NCI-H128 (cell line): ENCODE measurements around the gene UNC13C.

Source experiments
- DNase-seq: peaks from one replicate; lab custom pipeline; 2025; ENCODE audit not compliant: unreplicated experiment; lab: John Stamatoyannopoulos, UW

UNC13C gene

DNA sequence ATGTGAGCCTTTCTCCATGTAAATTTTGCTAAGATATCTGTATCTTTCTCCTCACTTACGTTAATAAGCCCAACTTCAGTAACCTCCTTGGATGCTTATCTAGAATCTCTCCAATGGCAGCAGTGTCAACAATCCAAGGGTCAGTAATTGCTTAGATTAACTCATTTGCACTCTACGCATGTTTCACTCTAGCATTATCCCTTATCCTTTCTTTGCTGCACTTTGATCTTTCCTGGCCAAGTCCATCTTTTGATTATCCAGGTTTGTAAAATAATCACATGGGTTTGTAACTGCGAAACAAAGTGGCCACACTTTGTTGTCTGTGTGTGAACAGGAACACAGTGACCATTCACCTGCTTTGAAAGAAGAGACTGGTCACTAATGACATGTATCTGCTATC, 640.9 kb downstream of the UNC13C start:
- DNase-seq: no peak

DNA sequence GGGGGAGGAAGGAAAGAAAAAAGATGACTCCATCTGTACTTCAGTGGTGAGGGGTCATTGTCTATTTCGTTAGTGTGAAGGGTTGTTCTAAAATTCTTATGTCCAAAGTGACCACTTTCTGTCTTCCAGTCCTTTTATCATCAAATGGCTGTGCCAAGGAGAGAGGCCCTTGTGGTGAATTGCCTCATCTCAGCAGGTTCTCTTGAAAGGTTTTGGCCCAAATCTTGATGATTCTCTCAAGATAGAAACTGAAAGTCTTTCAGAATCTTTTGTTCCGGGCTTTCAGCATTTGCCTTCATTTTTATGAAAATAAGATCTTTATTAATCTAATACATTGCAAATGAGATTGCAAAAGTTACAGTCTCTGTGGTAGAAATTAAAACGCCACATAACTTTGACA, 642.7 kb downstream of the UNC13C start:
- DNase-seq: no peak

DNA sequence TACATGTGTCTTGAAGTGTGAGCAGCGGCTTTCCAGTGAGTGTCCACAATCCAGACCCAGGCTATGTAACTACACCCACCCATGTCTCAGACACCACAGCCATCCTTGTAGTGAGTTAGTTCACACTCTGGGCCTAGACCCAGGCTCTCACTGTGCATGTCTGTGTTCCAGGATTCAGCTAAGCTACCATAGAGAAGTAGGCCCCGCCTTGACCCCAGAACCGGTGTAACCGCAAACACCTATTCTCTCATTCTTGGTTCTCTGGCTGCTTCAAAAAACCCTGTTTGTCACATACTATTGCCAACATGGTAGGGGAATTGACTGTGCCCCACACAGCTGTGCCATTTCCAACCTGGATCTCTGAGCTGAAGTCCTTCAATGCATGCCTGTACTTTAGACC, 657.9 kb downstream of the UNC13C start:
- no peak for DNase-seq

DNA sequence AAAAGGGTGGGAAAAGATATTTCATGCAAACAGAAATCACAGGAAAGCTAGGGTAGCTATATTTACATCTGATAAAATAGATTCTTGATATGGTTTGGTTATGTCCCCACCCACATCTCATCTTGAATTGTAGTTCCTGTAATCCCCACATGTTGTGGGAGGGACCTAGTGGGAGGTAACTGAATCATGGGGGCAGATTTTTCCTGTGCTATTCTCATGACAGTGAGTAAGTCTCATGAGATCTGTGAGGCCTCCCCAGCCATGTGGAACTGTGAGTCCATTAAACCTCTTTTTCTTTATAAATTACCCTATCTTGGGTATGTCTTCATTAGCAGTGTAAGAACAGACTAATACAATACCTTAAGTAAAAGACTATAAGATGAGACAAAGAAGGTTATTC, 660.4 kb downstream of the UNC13C start:
- no peak for DNase-seq

DNA sequence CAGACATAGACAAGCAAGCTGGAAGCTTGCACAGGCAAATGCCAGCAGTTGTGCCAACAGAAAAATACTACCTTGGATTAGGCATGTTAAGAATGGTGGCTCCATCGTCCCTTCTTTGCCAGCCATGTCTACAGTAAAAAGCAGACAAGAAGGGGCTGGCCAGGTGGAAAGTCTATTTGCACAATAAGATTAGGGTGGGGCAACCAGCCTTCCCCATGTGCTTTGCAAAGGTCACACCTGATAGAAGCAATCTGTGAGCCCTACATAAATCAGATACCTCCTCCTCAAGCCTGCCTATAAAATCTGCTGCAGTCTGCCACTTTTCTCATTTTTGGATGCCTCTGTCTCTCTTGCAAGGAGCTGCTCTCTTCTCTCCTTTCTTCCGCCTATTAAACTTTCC, 662.6 kb downstream of the UNC13C start:
- no peak for DNase-seq

DNA sequence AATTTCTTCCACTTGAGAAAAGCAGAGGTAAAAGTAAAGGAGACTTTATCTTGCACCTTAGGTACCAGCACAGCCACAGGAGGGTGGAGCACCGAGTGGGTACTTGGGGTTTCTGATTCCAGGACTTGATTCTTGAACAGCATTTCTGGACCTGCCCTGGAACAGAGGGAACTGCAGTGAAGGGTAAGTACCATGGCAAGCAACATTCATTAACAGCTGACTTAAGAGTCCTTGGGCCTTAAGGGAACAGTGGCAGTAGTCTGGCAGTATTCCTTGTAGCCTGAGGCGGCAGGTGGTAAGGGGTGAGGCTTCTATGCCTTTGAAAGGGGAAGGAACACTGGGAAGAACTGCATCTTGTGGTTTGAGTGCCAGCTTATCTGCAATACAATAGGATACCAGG, 666.6 kb downstream of the UNC13C start:
- no peak for DNase-seq

DNA sequence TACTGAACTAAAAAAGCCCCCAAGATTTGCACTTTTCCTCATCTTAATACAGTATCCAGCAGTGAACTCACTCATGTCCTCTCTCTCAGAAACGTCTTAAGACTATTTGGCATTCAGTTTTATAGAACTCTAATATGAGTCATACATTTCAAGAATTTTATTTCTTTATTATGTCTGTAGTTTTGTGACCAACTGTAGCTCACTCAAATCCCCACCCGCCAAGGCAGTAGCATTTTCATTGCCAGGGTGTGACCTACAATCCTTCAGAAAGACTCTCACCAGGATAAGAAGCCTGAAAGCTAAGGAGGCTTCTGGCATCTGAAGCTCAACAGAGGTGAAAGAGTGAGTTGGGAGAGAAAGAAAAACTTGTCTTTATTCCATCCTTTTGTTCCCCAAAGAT, 681.4 kb downstream of the UNC13C start:
- no peak for DNase-seq

DNA sequence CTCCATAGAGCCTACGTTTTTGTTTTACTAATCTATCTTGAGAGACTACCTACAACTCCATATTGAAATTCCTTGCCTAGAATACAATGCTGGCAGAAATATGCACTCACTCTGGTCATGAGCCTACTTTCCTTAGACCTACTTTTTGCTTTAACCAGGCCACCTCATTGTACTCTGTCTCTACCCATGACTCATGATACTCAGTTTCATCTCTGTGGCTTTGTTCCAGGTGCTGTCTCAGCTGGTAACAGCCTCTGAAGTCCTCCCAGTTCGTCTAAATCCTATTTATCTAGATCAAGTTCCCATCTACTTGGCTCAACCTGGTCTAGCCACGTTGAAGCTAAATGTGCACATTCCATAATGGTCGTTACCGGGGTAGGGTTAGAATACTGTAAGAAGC, 682.1 kb downstream of the UNC13C start:
- DNase-seq: no peak

DNA sequence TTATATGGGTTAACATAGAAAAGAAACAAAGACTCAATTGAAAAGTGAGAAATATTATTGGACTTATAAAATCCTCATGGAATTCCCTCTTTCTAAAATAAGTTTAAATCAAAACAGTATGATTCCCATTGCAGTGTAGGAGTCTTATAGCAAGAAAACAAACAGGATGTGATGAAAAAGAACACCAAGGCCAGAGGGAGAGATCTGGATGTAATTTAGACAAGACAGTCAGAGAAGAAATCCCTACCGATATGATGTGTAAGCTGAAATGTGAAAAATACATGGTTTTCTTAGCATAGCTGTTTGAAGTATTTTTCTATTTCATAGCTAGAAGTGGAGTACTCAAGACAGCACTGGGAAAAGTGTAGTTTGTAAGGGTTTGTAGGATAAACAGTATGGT, 697.0 kb downstream of the UNC13C start:
- DNase-seq: no peak

DNA sequence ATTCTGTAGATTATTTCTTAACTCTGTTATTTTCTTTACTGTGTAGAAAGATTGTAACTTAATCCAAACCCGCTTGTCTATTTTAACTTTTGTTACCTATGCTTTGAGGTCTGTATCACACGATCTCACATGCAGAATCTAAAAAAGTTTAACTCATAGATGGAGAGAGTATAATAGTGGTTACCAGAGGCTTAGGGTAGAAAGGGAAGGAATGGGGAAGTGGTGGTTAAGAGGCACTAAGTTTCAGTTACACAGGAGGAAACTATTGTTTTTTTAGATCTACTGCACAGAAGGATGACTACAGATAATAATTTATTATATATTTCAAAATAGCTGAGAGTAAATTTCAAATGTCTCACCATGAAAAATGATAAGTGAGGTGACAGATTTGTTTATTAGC, 703.3 kb downstream of the UNC13C start:
- DNase-seq: no peak
